H9 (cell line): ENCODE results near the gene FBLN2. TPM values are rescaled to one million over a fixed set of nuclear protein-coding genes. Genes with fewer than 3 reads are reported as not detected.

Experiments used
- DNase-seq: peaks from one replicate; pipeline ENCODE4 v3.0.0-alpha.2; 2017
- H2AFZ ChIP-seq: one replicate; pipeline ENCODE4 v1.6.1; 2013; ENCODE audit warnings: mild to moderate bottlenecking, low read length, control low read depth, moderate library complexity
- H2AK5ac ChIP-seq: 2 replicates; pipeline ENCODE4 v1.6.1; 2013; ENCODE audit warnings: low read length, control low read depth, mixed read lengths; ENCODE audit not compliant: insufficient read length
- H2BK120ac ChIP-seq: one replicate; pipeline ENCODE4 v1.6.1; 2013; ENCODE audit warnings: low read depth, mild to moderate bottlenecking, low read length, control low read depth, inconsistent platforms; ENCODE audit not compliant: poor library complexity, severe bottlenecking
- H2BK12ac ChIP-seq: 2 replicates; pipeline ENCODE4 v1.6.1; 2013; ENCODE audit warnings: low read length, control low read depth, mixed read lengths, low read depth; ENCODE audit not compliant: insufficient read length
- H2BK15ac ChIP-seq: 2 replicates; pipeline ENCODE4 v1.6.1; 2013; ENCODE audit warnings: low read depth, low read length, control low read depth
- H2BK20ac ChIP-seq: one replicate; pipeline ENCODE4 v1.6.1; 2013; ENCODE audit warnings: low read depth, mild to moderate bottlenecking, low read length, control low read depth, inconsistent platforms; ENCODE audit not compliant: poor library complexity, severe bottlenecking
- H2BK5ac ChIP-seq: 2 replicates; pipeline ENCODE4 v1.6.1; 2013; ENCODE audit warnings: low read length, control low read depth, mixed read lengths; ENCODE audit not compliant: insufficient read length
- H3K14ac ChIP-seq: 2 replicates; pipeline ENCODE4 v1.6.1; 2013; ENCODE audit warnings: low read length, control low read depth; ENCODE audit not compliant: insufficient read depth
- H3K18ac ChIP-seq: 2 replicates; pipeline ENCODE4 v1.6.1; 2013; ENCODE audit warnings: low read depth, mild to moderate bottlenecking, mixed read lengths, low read length, control low read depth; ENCODE audit not compliant: insufficient read length
- H3K23ac ChIP-seq: 2 replicates; pipeline ENCODE4 v1.6.1; 2013; ENCODE audit warnings: low read length, control low read depth, mixed read lengths, low read depth; ENCODE audit not compliant: insufficient read length
- H3K23me2 ChIP-seq: 2 replicates; pipeline ENCODE4 v1.6.1; 2013; ENCODE audit warnings: low read depth, mild to moderate bottlenecking, mixed read lengths, low read length, control low read depth; ENCODE audit not compliant: insufficient read length, poor library complexity, severe bottlenecking
- H3K27ac ChIP-seq: 2 replicates; pipeline ENCODE4 v1.5.1; 2013; ENCODE audit warnings: low read length, control low read depth, mixed read lengths, low read depth; ENCODE audit not compliant: insufficient read length
- H3K27me3 ChIP-seq: 2 replicates; pipeline ENCODE4 v1.6.1; 2013; ENCODE audit warnings: low read length, control low read depth, inconsistent platforms; ENCODE audit not compliant: insufficient read depth
- H3K4ac ChIP-seq: 2 replicates; pipeline ENCODE4 v1.6.1; 2013; ENCODE audit warnings: low read depth, mild to moderate bottlenecking, control low read depth, inconsistent platforms, low read length, moderate library complexity
- H3K4me1 ChIP-seq: 2 replicates; pipeline ENCODE4 v1.6.1; 2013; ENCODE audit warnings: low read length, control low read depth, inconsistent platforms; ENCODE audit not compliant: insufficient read depth
- H3K4me2 ChIP-seq: 2 replicates; pipeline ENCODE4 v1.6.1; 2013; ENCODE audit warnings: low read length, control low read depth, mixed read lengths; ENCODE audit not compliant: insufficient read length, insufficient read depth
- H3K56ac ChIP-seq: 2 replicates; pipeline ENCODE4 v1.6.1; 2013; ENCODE audit warnings: low read depth, mild to moderate bottlenecking, mixed read lengths, low read length, control low read depth; ENCODE audit not compliant: insufficient read length
- H3K79me1 ChIP-seq: 2 replicates; pipeline ENCODE4 v1.6.1; 2013; ENCODE audit warnings: low read depth, mild to moderate bottlenecking, moderate library complexity, low read length, control low read depth, inconsistent platforms; ENCODE audit not compliant: insufficient read depth, poor library complexity, severe bottlenecking
- H3K79me2 ChIP-seq: 2 replicates; pipeline ENCODE4 v1.6.1; 2013; ENCODE audit warnings: low read length, control low read depth, inconsistent platforms; ENCODE audit not compliant: insufficient read depth
- H3K9ac ChIP-seq: 2 replicates; pipeline ENCODE4 v1.6.1; 2013; ENCODE audit warnings: low read length, control low read depth, mixed read lengths; ENCODE audit not compliant: insufficient read length; ENCODE audit errors: extremely low read depth
- H3K9me3 ChIP-seq: one replicate; pipeline ENCODE4 v1.6.1; 2013; ENCODE audit warnings: low read depth, low read length, inconsistent platforms; ENCODE audit not compliant: control insufficient read depth
- H3T11ph ChIP-seq: one replicate; pipeline ENCODE4 v1.6.1; 2013; ENCODE audit warnings: mild to moderate bottlenecking, low read length, control low read depth, inconsistent platforms
- H4K20me1 ChIP-seq: one replicate; pipeline ENCODE4 v1.6.1; 2013; ENCODE audit not compliant: control insufficient read depth, insufficient read length, insufficient read depth
- H4K5ac ChIP-seq: 2 replicates; pipeline ENCODE4 v1.6.1; 2013; ENCODE audit warnings: low read depth, mild to moderate bottlenecking, mixed read lengths, low read length, control low read depth; ENCODE audit not compliant: insufficient read length
- H4K8ac ChIP-seq: replicated peaks from 2 replicates; pipeline ENCODE4 v1.6.1; 2013; ENCODE audit warnings: low read length, control low read depth, mixed read lengths, low read depth; ENCODE audit not compliant: insufficient read length
- H4K91ac ChIP-seq: 2 replicates; pipeline ENCODE4 v1.6.1; 2013; ENCODE audit warnings: low read depth, mild to moderate bottlenecking, moderate library complexity, mixed read lengths, low read length, control low read depth; ENCODE audit not compliant: insufficient read length
- H3K27ac Mint-ChIP-seq, 3 experiments: 2 replicates in 2 of 3; 3 replicates in 1 of 3; pipeline ENCODE4 v1.8.0; 2020 to 2021; ENCODE audit warnings: mixed read lengths in 3 of 3, mild to moderate bottlenecking in 1 of 3, moderate library complexity in 1 of 3
- H3K27me3 Mint-ChIP-seq: 2 replicates; pipeline ENCODE4 v1.8.0; 2021; ENCODE audit warnings: low read depth, mild to moderate bottlenecking, moderate library complexity, mixed read lengths
- H3K36me3 Mint-ChIP-seq, 3 experiments: 2 replicates in 2 of 3; 3 replicates in 1 of 3; pipeline ENCODE4 v1.8.0; 2020 to 2021; ENCODE audit warnings: low read depth in 3 of 3, mixed read lengths in 3 of 3; ENCODE audit not compliant: insufficient read depth in 1 of 3
- H3K4me1 Mint-ChIP-seq, 2 experiments: 2 replicates each; pipeline ENCODE4 v1.8.0; 2020; ENCODE audit warnings: mixed read lengths in 2 of 2
- H3K4me3 Mint-ChIP-seq, 2 experiments: 2 replicates in 1 of 2; 3 replicates in 1 of 2; pipeline ENCODE4 v1.8.0; 2020 to 2021; ENCODE audit warnings: mild to moderate bottlenecking in 2 of 2, mixed read lengths in 2 of 2, moderate library complexity in 1 of 2
- H3K9me3 Mint-ChIP-seq, 2 experiments: 2 replicates in 1 of 2; 3 replicates in 1 of 2; pipeline ENCODE4 v1.8.0; 2020; ENCODE audit warnings: mild to moderate bottlenecking in 2 of 2, mixed read lengths in 2 of 2, moderate library complexity in 1 of 2
- CTCF ChIP-seq: fragments of 200-600 bp; sonication (generic); conservative IDR thresholded peaks from 3 replicates; pipeline ENCODE4 v1.8.0; 2021; ENCODE audit warnings: antibody characterized with exemption, mild to moderate bottlenecking
- WGBS: extraction: QIAGEN DNeasy Blood & Tissue Kit; methylation state at CpG from one replicate; pipeline ENCODE4 v1.1.7; 2013; ENCODE audit warnings: missing lambda C conversion rate, low lambda C conversion rate, mixed read lengths; ENCODE audit not compliant: insufficient read length; ENCODE audit errors: extremely low coverage; 5-methylcytosine and 5-hydroxymethylcytosine counted together
- total RNA-seq: library from RNA; stranded (reverse); gene quantifications from 2 replicates; pipeline ENCODE4 v1.2.1, GENCODE V29; 2021

The FBLN2 gene
- total RNA-seq, 1 experiment from 2014 or later = 11.8 TPM

DNA sequence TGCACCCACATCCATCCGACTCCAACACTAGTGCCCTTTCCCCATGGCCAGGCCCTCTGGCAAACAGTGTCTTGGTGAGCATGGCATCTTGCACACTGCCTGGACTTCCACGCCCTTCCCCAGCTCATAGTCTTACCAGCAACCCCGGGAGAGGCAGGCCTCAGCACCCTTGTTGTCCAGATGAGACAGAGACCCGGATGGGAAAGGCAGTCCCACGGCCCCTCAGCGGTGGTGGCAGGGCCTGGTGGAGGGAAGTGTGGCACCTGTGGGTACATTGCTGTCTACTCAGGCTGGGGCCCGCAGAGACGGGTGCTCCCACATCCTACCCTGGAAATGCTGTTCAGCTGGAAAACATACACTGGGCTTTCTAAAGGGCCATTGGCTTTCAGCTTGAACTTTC is 40.4 kb upstream of the FBLN2 start:
- Mint-ChIP-seq H3K4me3 (no peak overlapping the region), H3K9me3 (no peaks in the 10 kb centered on the region; a peak in 1 of 5 replicates), H3K36me3 (peaks cover 0 to 1% (median 0%) of the 10 kb centered on the region in 3 experiments; a peak in 1 of 7 replicates), H3K27me3 (no peaks in the 10 kb centered on the region; the same call in 1 of the 2 replicates), H3K4me1 (peaks cover 6 to 10% of the 10 kb centered on the region in 2 experiments), H3K27ac (no peak overlapping the region; a peak in 1 of 7 replicates)
- Histone ChIP-seq H3K27me3 (no peaks in the 10 kb centered on the region), H4K5ac (no peak overlapping the region), H3K23me2 (no peaks in the 10 kb centered on the region), H3K56ac (no peak overlapping the region), H2BK5ac (no peak overlapping the region), H3K79me2 (no peaks in the 10 kb centered on the region), H3K4me2 (no peak overlapping the region), H2BK20ac (no peak overlapping the region), H2BK120ac (no peak overlapping the region), H2BK12ac (no peak overlapping the region), H4K20me1 (peaks cover 8% of the 10 kb centered on the region), H3K9me3 (no peaks in the 10 kb centered on the region), H3K23ac (no peak overlapping the region), H3K9ac (no peak overlapping the region), H3K27ac (no peak overlapping the region), H4K91ac (no peak overlapping the region), H2AK5ac (no peak overlapping the region), H2BK15ac (no peak overlapping the region), H3K14ac (no peak overlapping the region), H2AFZ (no peak overlapping the region), H3K79me1 (no peaks in the 10 kb centered on the region), H3K18ac (no peak overlapping the region), H4K8ac (no peak overlapping the region), H3K4ac (no peak overlapping the region), H3K4me1 (no peaks in the 10 kb centered on the region; the same call in 1 of the 2 replicates), H3T11ph (no peak overlapping the region)
- no CpG with 5 or more reads among the region's 8 CpGs for WGBS
- no peak for DNase-seq
- no peak for TF ChIP-seq CTCF
